Kidney (tissue), 14 donors: ENCODE measurements around the gene HRH3. TPM values are rescaled to one million over a fixed set of nuclear protein-coding genes. Genes with fewer than 3 reads are reported as not detected.

Source experiments
- DNase-seq, 5 donors: peaks; one replicate each; pipeline ENCODE4 v3.0.0-alpha.2; 2013 to 2020
- FAIRE-seq: peaks from 2 replicates; lab custom pipeline; 2012; peaks lifted over from hg19 to GRCh38; lab: Jason Lieb, UNC
- H3K27ac ChIP-seq, 2 donors: one replicate each; pipeline ENCODE4 v1.7.0; 2013; ENCODE audit warnings: low read depth in 2 of 2, low read length in 2 of 2, inconsistent platforms in 1 of 2
- H3K27me3 ChIP-seq: one replicate; pipeline ENCODE4 v1.7.1; 2013; ENCODE audit warnings: low read length, inconsistent platforms; ENCODE audit not compliant: control insufficient read depth, insufficient read depth
- H3K36me3 ChIP-seq, 3 donors: one replicate each; pipeline versions ENCODE4 v1.7.0 to v1.7.1; 2013; ENCODE audit warnings: low read length in 3 of 3, control low read depth in 1 of 3, inconsistent platforms in 1 of 3; ENCODE audit not compliant: insufficient read depth in 3 of 3, control insufficient read depth in 2 of 3
- H3K4me1 ChIP-seq, 3 donors: one replicate each; pipeline versions ENCODE4 v1.7.0 to v1.7.1; 2013; ENCODE audit warnings: low read length in 3 of 3, inconsistent platforms in 1 of 3, low read depth in 1 of 3; ENCODE audit not compliant: control insufficient read depth in 2 of 3, insufficient read depth in 2 of 3
- H3K4me3 ChIP-seq, 3 donors: one replicate each; pipeline versions ENCODE4 v1.7.0 to v1.8.1; 2013; ENCODE audit warnings: low read length in 3 of 3, control low read depth in 1 of 3, inconsistent platforms in 1 of 3
- H3K9ac ChIP-seq, 3 donors: one replicate each; pipeline versions ENCODE4 v1.7.0 to v1.7.1; 2013; ENCODE audit warnings: low read length in 3 of 3, control low read depth in 1 of 3, inconsistent platforms in 1 of 3
- H3K9me3 ChIP-seq, 3 donors: one replicate each; pipeline versions ENCODE4 v1.7.0 to v1.7.1; 2013; ENCODE audit warnings: low read length in 3 of 3, control low read depth in 1 of 3, inconsistent platforms in 1 of 3; ENCODE audit not compliant: control insufficient read depth in 2 of 3, insufficient read depth in 1 of 3
- intact Hi-C: fragments of 100-400 bp; cut with DNase I; formaldehyde crosslinking; loops from one replicate; pipeline ENCODE4 v1.11.1; 2022
- polyA plus RNA-seq: library from polyadenylated mRNA; stranded (reverse); fragments of 350-450 nt; fragmentation: Illumina TruSeq; extraction: RNeasy Lipid Tissue Mini Kit (QIAGEN cat#74804); gene quantifications from one replicate; pipeline ENCODE4 v1.2.3, GENCODE V29; 2014; ENCODE audit warnings: low read depth, low replicate concordance; ENCODE audit not compliant: insufficient read depth
- total RNA-seq: library from RNA; stranded (reverse); fragmentation: NEBNext Ultra II Directional; extraction: Animal tissue kit (Norgen Biotek cat#: 25700); gene quantifications from one replicate; pipeline ENCODE4 v1.2.1, GENCODE V29; 2021
- TF ChIP-seq, protein P1 (sequence below): IDR thresholded peaks from 3 replicates; pipeline ENCODE4 v1.5.1; 2012; ENCODE audit warnings: mild to moderate bottlenecking, moderate library complexity, borderline replicate concordance; ENCODE audit not compliant: insufficient read depth; ENCODE audit errors: extremely low read depth
- donor health status: control.
- donor health status: control.
- donor health status: control.
- donor health status: control.
- donor health status: control.
- donor health status: DM: yes; HTN: yes; CAD: no.
- donor health status: Normal renal cell carcinoma (clear cell type).

The HRH3 gene
- total and polyA plus RNA-seq, 2 donors from 2014 or later: not detected

- intact Hi-C loops: no loop called here
- no peak for FAIRE-seq
Observed at GRCh38 chr20:62168061-62168460, 52.0 kb downstream of the HRH3 start.

GRCh38 chr20:62167474-62167873 is 52.6 kb downstream of the HRH3 start:
- H3K4me1 ChIP-seq: no peaks in the 10 kb centered on the region
- DNase-seq: no peak
- TF ChIP-seq, protein P1, sequence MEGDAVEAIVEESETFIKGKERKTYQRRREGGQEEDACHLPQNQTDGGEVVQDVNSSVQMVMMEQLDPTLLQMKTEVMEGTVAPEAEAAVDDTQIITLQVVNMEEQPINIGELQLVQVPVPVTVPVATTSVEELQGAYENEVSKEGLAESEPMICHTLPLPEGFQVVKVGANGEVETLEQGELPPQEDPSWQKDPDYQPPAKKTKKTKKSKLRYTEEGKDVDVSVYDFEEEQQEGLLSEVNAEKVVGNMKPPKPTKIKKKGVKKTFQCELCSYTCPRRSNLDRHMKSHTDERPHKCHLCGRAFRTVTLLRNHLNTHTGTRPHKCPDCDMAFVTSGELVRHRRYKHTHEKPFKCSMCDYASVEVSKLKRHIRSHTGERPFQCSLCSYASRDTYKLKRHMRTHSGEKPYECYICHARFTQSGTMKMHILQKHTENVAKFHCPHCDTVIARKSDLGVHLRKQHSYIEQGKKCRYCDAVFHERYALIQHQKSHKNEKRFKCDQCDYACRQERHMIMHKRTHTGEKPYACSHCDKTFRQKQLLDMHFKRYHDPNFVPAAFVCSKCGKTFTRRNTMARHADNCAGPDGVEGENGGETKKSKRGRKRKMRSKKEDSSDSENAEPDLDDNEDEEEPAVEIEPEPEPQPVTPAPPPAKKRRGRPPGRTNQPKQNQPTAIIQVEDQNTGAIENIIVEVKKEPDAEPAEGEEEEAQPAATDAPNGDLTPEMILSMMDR: no peak
- H3K27me3 ChIP-seq: no peaks in the 10 kb centered on the region
- peaks cover 0 to 34% (median 26%) of the 10 kb centered on the region in 3 donors for H3K36me3 ChIP-seq
- no peak for FAIRE-seq
- no peak overlapping the region for H3K9ac ChIP-seq
- no peaks in the 10 kb centered on the region for H3K9me3 ChIP-seq
- H3K4me3 ChIP-seq: no peak overlapping the region
- H3K27ac ChIP-seq: no peak overlapping the region
- intact Hi-C loops: no loop called here

More at GRCh38 chr20:62168061-62168460, 52.0 kb downstream of the HRH3 start:
- no peak for DNase-seq
- no peak overlapping the region for H3K9ac ChIP-seq
- no peaks in the 10 kb centered on the region for H3K9me3 ChIP-seq
- peaks cover 0 to 31% (median 23%) of the 10 kb centered on the region in 3 donors for H3K36me3 ChIP-seq
- no peak overlapping the region for H3K27ac ChIP-seq
- no peaks in the 10 kb centered on the region for H3K27me3 ChIP-seq
- TF ChIP-seq, protein P1: no peak
- H3K4me1 ChIP-seq: no peaks in the 10 kb centered on the region
- no peak overlapping the region for H3K4me3 ChIP-seq

GRCh38 chr20:62165762-62166399 is 54.2 kb downstream of the HRH3 start:
- peaks cover 0 to 43% (median 26%) of the 10 kb centered on the region in 3 donors for H3K36me3 ChIP-seq
- H3K9me3 ChIP-seq: no peaks in the 10 kb centered on the region
- TF ChIP-seq, protein P1: no peak
- H3K4me3 ChIP-seq: no peak overlapping the region
- FAIRE-seq: no peak
- H3K9ac ChIP-seq: no peak overlapping the region
- intact Hi-C loops: no loop called here
- no peak overlapping the region for H3K27ac ChIP-seq
- DNase-seq: no peak
- H3K27me3 ChIP-seq: no peaks in the 10 kb centered on the region
- no peaks in the 10 kb centered on the region for H3K4me1 ChIP-seq

Other genes with a start within 250 kb of the HRH3 start
- 18.4 TPM for gene TAF4, start 154.4 kb downstream of the HRH3 start, total RNA-seq
- gene TAF4, start 154.4 kb downstream of the HRH3 start, polyA plus RNA-seq: 3.7 TPM
- 31.6 TPM for gene LSM14B, start 97.8 kb downstream of the HRH3 start, total RNA-seq
- gene LSM14B, start 97.8 kb downstream of the HRH3 start, polyA plus RNA-seq: 18.0 TPM
- 190 TPM for gene PSMA7, start 76.9 kb downstream of the HRH3 start, total RNA-seq
- gene PSMA7, start 76.9 kb downstream of the HRH3 start, polyA plus RNA-seq: 315 TPM
- gene SS18L1, start 76.5 kb downstream of the HRH3 start, total RNA-seq: 12.0 TPM
- gene SS18L1, start 76.5 kb downstream of the HRH3 start, polyA plus RNA-seq: 6.5 TPM
- gene MTG2, start 37.2 kb downstream of the HRH3 start, total RNA-seq: 36.1 TPM
- 45.2 TPM for gene MTG2, start 37.2 kb downstream of the HRH3 start, polyA plus RNA-seq
- gene OSBPL2, start 18.2 kb upstream of the HRH3 start, total RNA-seq: 57.1 TPM
- gene OSBPL2, start 18.2 kb upstream of the HRH3 start, polyA plus RNA-seq: 20.4 TPM
- 64.4 TPM for gene ADRM1, start 82.7 kb upstream of the HRH3 start, total RNA-seq
- gene ADRM1, start 82.7 kb upstream of the HRH3 start, polyA plus RNA-seq: 79.4 TPM
- 342 TPM for gene LAMA5, start 147.0 kb upstream of the HRH3 start, total RNA-seq
- gene LAMA5, start 147.0 kb upstream of the HRH3 start, polyA plus RNA-seq: 94.0 TPM
- 1,221 TPM for gene RPS21, start 166.8 kb upstream of the HRH3 start, total RNA-seq
- gene RPS21, start 166.8 kb upstream of the HRH3 start, polyA plus RNA-seq: 2,336 TPM
- 4.5 TPM for gene CABLES2, start 187.0 kb upstream of the HRH3 start, total RNA-seq
- 2.0 TPM for gene CABLES2, start 187.0 kb upstream of the HRH3 start, polyA plus RNA-seq
- 0.13 TPM for gene RBBP8NL, start 207.3 kb upstream of the HRH3 start, total RNA-seq
- gene RBBP8NL, start 207.3 kb upstream of the HRH3 start, polyA plus RNA-seq: 1.5 TPM